Occipital lobe (tissue), 2 donors: ENCODE results near the gene PZP. TPM values are rescaled to one million over a fixed set of nuclear protein-coding genes. Genes with fewer than 3 reads are reported as not detected.
"Not testable (repeated sequence)": the region's sequence is repeated elsewhere in the genome, so short reads cannot be mapped to it uniquely, and the experiment has no call there.

ENCODE experiments used
- DNase-seq: peaks from one replicate; lab custom pipeline; 2025; lab: John Stamatoyannopoulos, UW
- total RNA-seq: library from RNA; depleted of rRNA; stranded (reverse); fragments of >200 nt; gene quantifications from one replicate; pipeline ENCODE4 v1.2.3, GENCODE V29; 2014

PZP gene
- total RNA-seq, 1 donor from 2014 or later = not detected

GRCh38 chr12:9184276-9184675, 23.9 kb downstream of the PZP start:
- DNase-seq = no peak

DNA sequence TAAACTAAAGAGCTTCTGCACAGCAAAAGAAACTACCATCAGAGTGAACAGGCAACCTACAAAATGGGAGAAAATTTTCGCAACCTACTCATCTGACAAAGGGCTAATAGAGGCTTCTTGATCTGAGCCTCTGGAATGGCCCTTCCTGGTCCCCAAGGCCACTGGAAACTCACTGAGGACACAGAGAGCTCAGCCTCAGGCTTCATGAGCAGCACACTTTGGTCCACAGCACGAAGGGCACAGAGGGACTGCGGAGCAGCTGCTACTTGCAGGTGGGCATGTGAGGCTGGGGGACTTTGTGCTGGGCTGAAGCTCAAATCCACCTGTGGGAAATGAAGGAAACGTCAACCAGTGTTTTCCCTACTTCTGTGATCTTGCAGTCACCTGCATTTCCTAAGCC, 27.4 kb downstream of the PZP start:
- DNase-seq = no peak

- no peak for DNase-seq
Measured at GRCh38 chr12:9179781-9180180, 28.4 kb downstream of the PZP start.

DNA sequence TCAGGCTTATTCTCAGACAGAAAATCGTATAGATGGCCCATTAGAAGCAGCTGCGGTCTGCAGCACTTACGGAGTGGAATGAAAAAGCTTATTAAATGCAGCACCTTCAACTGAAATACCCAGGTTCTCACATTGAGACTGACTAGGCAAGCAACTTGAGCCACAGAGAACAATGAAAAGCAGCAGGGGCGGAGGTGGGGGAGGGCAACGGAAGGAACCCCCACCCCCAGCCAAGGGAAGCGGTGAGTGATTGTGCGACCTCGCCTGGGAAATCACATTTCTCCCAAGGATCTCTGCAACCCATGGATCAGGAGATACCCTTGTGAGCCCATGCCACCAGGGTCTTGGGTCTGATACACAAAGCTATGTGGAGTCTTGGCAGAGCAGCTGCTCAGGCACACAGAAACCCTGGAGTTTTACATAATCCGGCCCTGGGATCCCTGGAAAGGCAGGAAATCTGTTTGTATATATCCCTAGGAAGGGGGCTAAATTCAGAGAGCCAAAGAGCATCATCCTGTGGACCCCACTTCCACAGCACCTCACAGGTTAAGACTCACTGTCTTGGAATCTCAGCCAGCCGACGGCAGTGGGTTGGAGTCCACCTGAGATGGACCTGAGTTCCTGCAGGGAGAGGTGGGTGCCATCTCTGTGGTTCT, 38.1 kb downstream of the PZP start:
- DNase-seq = no peak

DNA sequence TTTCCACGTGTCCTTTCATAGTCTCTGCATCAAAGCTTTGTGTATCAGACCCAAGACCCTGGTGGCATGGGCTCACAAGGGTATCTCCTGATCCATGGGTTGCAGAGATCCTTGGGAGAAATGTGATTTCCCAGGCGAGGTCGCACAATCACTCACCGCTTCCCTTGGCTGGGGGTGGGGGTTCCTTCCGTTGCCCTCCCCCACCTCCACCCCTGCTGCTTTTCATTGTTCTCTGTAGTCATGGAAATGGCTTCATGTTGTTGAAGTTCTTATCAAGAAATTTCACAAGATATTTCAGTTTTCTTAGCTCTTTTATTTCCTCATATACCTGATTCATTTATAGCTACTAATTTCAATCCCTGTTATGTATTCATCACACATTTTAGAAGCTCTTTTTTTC, 40.9 kb downstream of the PZP start:
- DNase-seq = not testable (repeated sequence)

DNA sequence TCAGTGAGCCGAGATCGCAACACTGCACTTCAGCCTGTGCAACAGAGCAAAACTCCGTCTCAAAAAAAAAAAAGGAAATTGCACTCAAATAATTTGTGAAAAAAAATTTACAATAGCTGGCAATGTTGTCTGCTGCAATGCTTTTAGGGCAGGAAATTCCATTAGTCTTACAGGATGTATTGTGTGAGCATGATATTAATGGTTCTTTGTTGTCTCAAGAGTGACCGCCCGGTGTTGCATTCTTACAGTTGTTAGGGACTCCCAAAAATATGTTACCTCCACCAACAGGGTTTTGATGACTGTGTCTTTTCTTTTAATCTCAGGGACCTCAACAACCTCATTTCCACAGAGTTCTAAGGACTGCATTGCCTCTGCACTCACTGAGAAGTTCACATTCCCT, 44.8 kb downstream of the PZP start:
- no peak for DNase-seq

DNA sequence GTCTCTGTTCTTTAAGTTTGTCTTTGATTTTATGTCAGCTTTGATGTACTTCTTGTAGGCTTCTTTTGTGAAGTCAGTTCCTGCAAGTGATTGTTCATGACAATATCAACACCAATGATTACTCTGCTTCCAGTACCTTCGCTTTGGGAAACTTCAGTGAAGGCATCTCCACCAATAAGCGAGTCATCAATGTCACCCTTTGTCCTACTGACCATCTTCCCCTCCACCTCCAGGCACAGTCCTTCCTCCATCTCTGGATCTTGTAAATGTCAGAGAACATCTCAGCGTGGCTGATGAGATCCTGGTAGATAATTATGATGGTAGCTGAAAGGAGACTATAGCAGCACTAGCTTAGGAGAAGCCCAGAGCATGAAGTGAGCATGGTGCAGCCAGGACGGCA, 52.1 kb downstream of the PZP start:
- no peak for DNase-seq

- DNase-seq = no peak
Measured at GRCh38 chr12:9149372-9149771, 58.8 kb downstream of the PZP start.

GRCh38 chr12:9148926-9149325, 59.3 kb downstream of the PZP start:
- DNase-seq = no peak

- no peak for DNase-seq
Measured at GRCh38 chr12:9147461-9147860, 60.7 kb downstream of the PZP start.

DNA sequence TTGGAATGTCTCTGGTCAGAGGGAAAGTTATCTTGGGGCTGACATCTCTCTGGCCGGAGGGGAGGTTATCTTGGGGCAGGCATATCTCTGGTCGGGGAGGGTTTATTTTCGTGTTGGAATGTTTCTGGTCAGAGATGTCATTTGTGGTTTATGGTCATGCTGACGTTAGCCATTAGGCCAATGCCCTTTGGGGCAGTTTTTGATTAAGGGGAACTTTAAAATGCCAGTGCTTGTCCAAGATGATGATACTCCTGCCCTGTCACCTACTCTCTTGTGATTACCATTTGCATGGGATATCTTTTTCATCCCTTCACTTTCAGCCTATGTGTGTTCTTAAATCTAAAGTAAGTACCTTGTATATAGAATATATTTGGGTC, 63.5 kb downstream of the PZP start:
- no peak for DNase-seq

DNA sequence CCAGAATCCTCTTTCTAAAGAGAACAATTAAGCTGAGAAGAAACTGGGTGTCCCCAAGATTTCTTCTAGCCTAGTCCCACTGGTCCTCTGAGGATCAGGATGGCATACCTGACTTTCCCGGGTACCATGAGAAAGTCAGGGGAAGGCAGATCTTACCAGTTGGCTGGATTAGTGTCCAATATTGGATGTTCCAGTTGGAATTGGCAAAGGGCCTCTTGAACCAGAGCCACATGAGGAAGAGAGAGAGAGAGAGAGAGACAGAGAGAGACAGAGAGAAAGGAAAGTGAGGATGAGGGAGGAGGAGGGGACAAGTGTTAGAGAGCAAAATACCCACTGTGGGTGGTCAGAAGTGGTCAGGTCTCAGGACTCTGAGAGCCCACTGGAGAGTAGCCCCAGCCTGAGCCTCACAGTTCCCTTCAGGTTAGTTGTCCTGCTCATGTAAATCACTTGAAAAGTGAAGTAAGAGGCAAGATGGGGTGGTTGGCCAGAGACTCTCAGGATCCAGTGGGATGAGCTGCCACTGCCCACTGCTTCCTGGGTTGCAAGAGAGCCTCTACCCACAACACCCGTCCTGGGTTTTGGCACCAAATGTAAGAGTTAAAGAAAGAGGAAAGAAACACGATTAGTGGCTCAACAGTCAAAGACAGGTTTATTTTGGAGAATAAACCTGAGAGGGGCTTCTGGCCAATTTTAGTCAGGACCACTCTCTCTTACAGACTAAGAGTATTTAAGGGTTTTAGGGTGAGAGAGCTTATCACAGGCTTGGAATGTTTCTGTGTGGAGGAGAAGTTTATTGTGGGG, 64.1 kb downstream of the PZP start:
- DNase-seq = no peak

GRCh38 chr12:9143137-9143536, 65.1 kb downstream of the PZP start:
- no peak for DNase-seq

- not testable (repeated sequence) for DNase-seq
Measured at GRCh38 chr12:9139588-9140290, 68.5 kb downstream of the PZP start.

DNA sequence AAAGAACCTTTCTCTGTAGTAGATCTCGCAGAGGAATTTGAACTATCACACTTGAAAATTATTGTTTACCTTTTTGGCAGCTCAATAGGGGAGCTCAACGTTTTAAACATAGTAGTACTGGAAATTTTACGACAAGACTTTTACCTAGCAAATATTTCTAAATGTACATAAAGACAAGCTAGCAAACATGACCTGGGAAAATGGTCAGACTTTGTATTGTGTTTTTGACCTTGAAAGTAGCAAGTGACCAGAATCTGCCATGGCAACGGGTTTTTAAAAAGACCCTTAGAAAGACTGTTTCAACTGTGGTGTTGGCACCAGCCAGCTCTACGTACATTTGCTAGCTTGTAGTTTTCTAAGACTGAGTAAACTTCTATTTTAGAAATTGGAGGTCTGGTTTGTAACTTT, 72.3 kb downstream of the PZP start:
- no peak for DNase-seq

- no peak for DNase-seq
Measured at GRCh38 chr12:9134981-9135628, 73.1 kb downstream of the PZP start.

- no peak for DNase-seq
Measured at GRCh38 chr12:9133216-9133916, 74.8 kb downstream of the PZP start.

- DNase-seq = no peak
Measured at GRCh38 chr12:9132008-9132535, 76.1 kb downstream of the PZP start.

- no peak for DNase-seq
Measured at GRCh38 chr12:9130244-9130643, 78.0 kb downstream of the PZP start.

- no peak for DNase-seq
Measured at GRCh38 chr12:9127936-9128663, 80.1 kb downstream of the PZP start.
